SU-DHL-6 (cell line): ENCODE data around the gene IGFL2.

Source experiments
- H2AFZ ChIP-seq: fragments of 200-600 bp; sonication (generic); 2 replicates; pipeline ENCODE4 v1.6.1; 2014; ENCODE audit warnings: low read depth, mild to moderate bottlenecking, moderate library complexity, mixed read lengths, antibody characterized with exemption, low read length; ENCODE audit not compliant: severe bottlenecking
- H3F3A ChIP-seq: fragments of 200-600 bp; shearing (Covaris generic); 2 replicates; pipeline ENCODE4 v1.6.0; 2016; ENCODE audit warnings: antibody characterized with exemption, mild to moderate bottlenecking; ENCODE audit not compliant: insufficient read depth
- H3K27ac ChIP-seq: fragments of 200-600 bp; sonication (generic); 2 replicates; pipeline ENCODE4 v1.5.1; 2016; ENCODE audit warnings: low read depth, mild to moderate bottlenecking, low read length, moderate library complexity, mixed read lengths
- H3K27me3 ChIP-seq: fragments of 200-600 bp; sonication (generic), shearing (Covaris generic); 2 replicates; pipeline ENCODE4 v1.6.0; 2014; ENCODE audit warnings: mild to moderate bottlenecking, low read length
- H3K36me3 ChIP-seq: fragments of 200-600 bp; sonication (generic); 2 replicates; pipeline ENCODE4 v1.6.1; 2014; ENCODE audit warnings: mild to moderate bottlenecking, low read length, mixed read lengths
- H3K4me2 ChIP-seq: fragments of 300-600, 200-600 bp; shearing (Covaris generic), sonication (generic); 2 replicates; pipeline ENCODE4 v1.6.0; 2014; ENCODE audit warnings: low read length, low read depth, mild to moderate bottlenecking; ENCODE audit not compliant: poor library complexity, severe bottlenecking
- H3K4me3 ChIP-seq: fragments of 200-600 bp; sonication (generic); 2 replicates; pipeline ENCODE4 v1.5.1; 2014; ENCODE audit warnings: antibody characterized with exemption, low read length, mild to moderate bottlenecking, mixed read lengths; ENCODE audit not compliant: insufficient read depth, poor library complexity, severe bottlenecking
- H3K79me2 ChIP-seq: fragments of 200-600 bp; sonication (generic); 2 replicates; pipeline ENCODE4 v1.6.1; 2014; ENCODE audit warnings: mild to moderate bottlenecking, low read length, moderate library complexity; ENCODE audit not compliant: insufficient read depth
- H3K9ac ChIP-seq: fragments of 200-600 bp; sonication (generic); 2 replicates; pipeline ENCODE4 v1.7.0; 2014; ENCODE audit warnings: mild to moderate bottlenecking, low read length
- H3K9me2 ChIP-seq: fragments of 200-600 bp; sonication (generic); replicated peaks from 2 replicates; pipeline ENCODE4 v1.6.1; 2014; ENCODE audit warnings: low read length; ENCODE audit not compliant: insufficient read depth
- H3K9me3 ChIP-seq: fragments of 200-600 bp; sonication (generic); 2 replicates; pipeline ENCODE4 v1.6.1; 2014; ENCODE audit warnings: low read length, mixed read lengths; ENCODE audit not compliant: insufficient read depth
- H4K20me1 ChIP-seq: fragments of 200-600 bp; sonication (generic); 2 replicates; pipeline ENCODE4 v1.6.1; 2014; ENCODE audit warnings: low read depth, mild to moderate bottlenecking, antibody characterized with exemption, low read length, moderate library complexity, mixed read lengths
- CTCF ChIP-seq: fragments of 200-600 bp; sonication (generic); IDR thresholded peaks from one replicate; pipeline ENCODE4 v1.5.1; 2017; ENCODE audit warnings: antibody characterized with exemption, mild to moderate bottlenecking, low read length, moderate library complexity; ENCODE audit not compliant: insufficient read depth, poor library complexity, severe bottlenecking
- EZH2phosphoT487 ChIP-seq: fragments of 200-600 bp; sonication (generic), shearing (Covaris generic); conservative IDR thresholded peaks from 2 replicates; pipeline ENCODE4 v1.6.1; 2018; ENCODE audit warnings: mild to moderate bottlenecking, antibody characterized with exemption, low read length, moderate library complexity, mixed read lengths

Gene IGFL2

GRCh38 chr19:46202426-46202825 is 54.4 kb downstream of the IGFL2 start:
- no peaks in the 10 kb centered on the region for H3K27me3 ChIP-seq
- H3K79me2 ChIP-seq: no peaks in the 10 kb centered on the region
- no peaks in the 10 kb centered on the region for H3F3A ChIP-seq
- no peak overlapping the region for H3K4me3 ChIP-seq
- H3K4me2 ChIP-seq: no peak overlapping the region
- H3K27ac ChIP-seq: no peak overlapping the region
- no peak overlapping the region for H3K9ac ChIP-seq
- no peaks in the 10 kb centered on the region for H4K20me1 ChIP-seq
- H2AFZ ChIP-seq: no peak overlapping the region
- no peaks in the 10 kb centered on the region for H3K9me3 ChIP-seq
- H3K36me3 ChIP-seq: no peaks in the 10 kb centered on the region
- no peaks in the 10 kb centered on the region for H3K9me2 ChIP-seq
- TF ChIP-seq CTCF (no peak), EZH2phosphoT487 (no peak)

GRCh38 chr19:46202872-46203860 is 55.1 kb downstream of the IGFL2 start:
- Histone ChIP-seq H2AFZ (no peak overlapping the region), H3K27ac (no peak overlapping the region), H3K79me2 (no peaks in the 10 kb centered on the region), H4K20me1 (no peaks in the 10 kb centered on the region), H3K9ac (no peak overlapping the region), H3K27me3 (no peaks in the 10 kb centered on the region), H3K9me3 (no peaks in the 10 kb centered on the region), H3K36me3 (no peaks in the 10 kb centered on the region), H3K4me2 (no peak overlapping the region), H3K9me2 (no peaks in the 10 kb centered on the region), H3F3A (no peaks in the 10 kb centered on the region), H3K4me3 (no peak overlapping the region)
- TF ChIP-seq EZH2phosphoT487: no peak
- no peak for TF ChIP-seq CTCF

GRCh38 chr19:46204008-46204407 is 56.0 kb downstream of the IGFL2 start:
- no peaks in the 10 kb centered on the region for H3K79me2 ChIP-seq
- no peak overlapping the region for H3K4me2 ChIP-seq
- no peaks in the 10 kb centered on the region for H3K9me2 ChIP-seq
- H3K4me3 ChIP-seq: no peak overlapping the region
- no peaks in the 10 kb centered on the region for H3K36me3 ChIP-seq
- H3K9me3 ChIP-seq: no peaks in the 10 kb centered on the region
- no peak overlapping the region for H3K9ac ChIP-seq
- no peak overlapping the region for H3K27ac ChIP-seq
- H2AFZ ChIP-seq: no peak overlapping the region
- H4K20me1 ChIP-seq: no peaks in the 10 kb centered on the region
- no peaks in the 10 kb centered on the region for H3K27me3 ChIP-seq
- TF ChIP-seq CTCF: no peak
- no peak for TF ChIP-seq EZH2phosphoT487
- H3F3A ChIP-seq: no peaks in the 10 kb centered on the region
